BLaER1 treated with 17β-estradiol and CSF1 and Interleukin-3, amounts not matched to agents 10 nM and 100 nM (cell line): ENCODE measurements around the gene DSE.

Experiments used
- H3K27ac ChIP-seq, 11 experiments: shearing (Covaris generic); formaldehyde crosslinking; 2 replicates each; pipeline ENCODE4 v1.8.1; 2022
- H3K27me3 ChIP-seq, 11 experiments: shearing (Covaris generic); formaldehyde crosslinking; 2 replicates each; pipeline ENCODE4 v1.8.1; 2022
- H3K36me3 ChIP-seq, 11 experiments: shearing (Covaris generic); formaldehyde crosslinking; 2 replicates each; pipeline ENCODE4 v1.8.1; 2022
- H3K4me1 ChIP-seq, 10 experiments: shearing (Covaris generic); formaldehyde crosslinking; 2 replicates each; pipeline ENCODE4 v1.8.1; 2022
- H3K4me2 ChIP-seq, 11 experiments: shearing (Covaris generic); formaldehyde crosslinking; 2 replicates each; pipeline ENCODE4 v1.8.1; 2022
- H3K4me3 ChIP-seq, 10 experiments: shearing (Covaris generic); formaldehyde crosslinking; 2 replicates each; pipeline ENCODE4 v1.8.1; 2022
- H3K9ac ChIP-seq, 11 experiments: shearing (Covaris generic); formaldehyde crosslinking; 2 replicates each; pipeline ENCODE4 v1.8.1; 2022
- H3K9me3 ChIP-seq, 11 experiments: shearing (Covaris generic); formaldehyde crosslinking; replicated peaks in 1 of 11; 2 replicates each; pipeline ENCODE4 v1.8.1; 2022
- H4K20me1 ChIP-seq, 11 experiments: shearing (Covaris generic); formaldehyde crosslinking; 2 replicates each; pipeline ENCODE4 v1.8.1; 2022
- Cebpa-rat ChIP-seq, 11 experiments: shearing (Covaris generic); IDR thresholded peaks; 2 replicates each; pipeline ENCODE4 v1.8.1; 2022

DSE gene

GRCh38 chr6:116436586-116436985 is 65.8 kb downstream of the DSE start:
- peaks cover 14 to 36% (median 20%) of the 10 kb centered on the region in 10 experiments for H3K4me1 ChIP-seq
- H3K9me3 ChIP-seq: no peaks in the 10 kb centered on the region
- H3K36me3 ChIP-seq: peaks cover 0 to 60% (median 5%) of the 10 kb centered on the region in 11 experiments; a peak in 9 of 22 replicates
- H3K9ac ChIP-seq: no peak overlapping the region
- no peak overlapping the region for H3K27ac ChIP-seq
- H3K4me3 ChIP-seq: no peak overlapping the region
- no peak for TF ChIP-seq Cebpa-rat (IDR thresholded peaks at IDR 0.05)
- peaks cover 0 to 34% (median 0%) of the 10 kb centered on the region in 11 experiments; a peak in 3 of 22 replicates for H4K20me1 ChIP-seq
- no peak overlapping the region for H3K4me2 ChIP-seq
- no peaks in the 10 kb centered on the region for H3K27me3 ChIP-seq

- H3K4me1 ChIP-seq: peaks cover 14 to 42% (median 20%) of the 10 kb centered on the region in 10 experiments
- H4K20me1 ChIP-seq: peaks cover 0 to 26% (median 0%) of the 10 kb centered on the region in 11 experiments; a peak in 3 of 22 replicates
- no peaks in the 10 kb centered on the region for H3K9me3 ChIP-seq
- H3K4me3 ChIP-seq: no peak overlapping the region
- no peak overlapping the region for H3K9ac ChIP-seq
- H3K36me3 ChIP-seq: peaks cover 0 to 49% (median 5%) of the 10 kb centered on the region in 11 experiments; a peak in 9 of 22 replicates
- peak overlapping the region in 2 of 11 experiments; percentile 27 to 29; a peak in 1 of 22 replicates for H3K4me2 ChIP-seq
- no peaks in the 10 kb centered on the region for H3K27me3 ChIP-seq
- no peak for TF ChIP-seq Cebpa-rat (IDR thresholded peaks at IDR 0.05)
- H3K27ac ChIP-seq: no peak overlapping the region
Observed at GRCh38 chr6:116437656-116438055, 66.9 kb downstream of the DSE start.

DNA sequence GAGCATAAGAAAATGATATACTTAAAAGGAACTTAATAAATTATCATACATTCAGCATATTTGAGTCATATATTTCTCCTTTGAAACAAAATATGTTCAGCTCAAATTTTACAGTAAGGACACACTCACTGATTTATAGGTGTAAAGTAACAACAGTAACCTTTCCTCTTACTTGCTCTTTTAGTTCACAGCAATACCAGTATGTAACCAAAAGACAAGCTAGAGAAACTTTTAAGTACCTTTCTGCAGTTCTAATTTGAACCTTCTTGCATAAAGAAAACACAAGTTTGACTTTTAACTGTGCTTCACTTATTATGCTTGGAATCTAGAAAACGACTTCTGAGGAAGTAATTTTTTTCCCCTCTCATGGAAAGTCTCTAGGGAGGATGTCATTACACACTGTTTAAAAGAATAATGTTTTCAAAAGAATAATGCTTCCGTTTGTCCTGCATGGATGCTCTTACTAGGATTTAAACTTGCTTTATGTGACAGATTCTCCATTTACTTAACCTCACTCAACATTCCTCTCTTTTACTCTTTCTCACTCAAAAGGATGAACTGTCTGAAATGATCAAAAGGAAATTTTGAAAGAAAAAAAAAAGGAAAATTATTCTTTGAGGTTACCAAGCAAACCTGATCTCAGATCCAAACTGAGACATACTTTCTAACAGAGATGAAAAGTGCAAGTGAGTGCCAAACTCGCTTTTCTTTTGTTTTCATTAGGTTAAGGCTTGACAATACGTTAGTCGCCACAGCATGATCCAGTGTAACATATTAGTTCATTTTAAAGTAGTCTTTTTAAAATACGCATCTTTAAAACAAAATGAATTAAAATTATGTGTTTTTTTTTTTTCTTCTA is 68.1 kb downstream of the DSE start:
- H3K27ac ChIP-seq: peak overlapping the region in 9 of 11 experiments; percentile 2 to 44 (median 10); a peak in 10 of 22 replicates

DNA sequence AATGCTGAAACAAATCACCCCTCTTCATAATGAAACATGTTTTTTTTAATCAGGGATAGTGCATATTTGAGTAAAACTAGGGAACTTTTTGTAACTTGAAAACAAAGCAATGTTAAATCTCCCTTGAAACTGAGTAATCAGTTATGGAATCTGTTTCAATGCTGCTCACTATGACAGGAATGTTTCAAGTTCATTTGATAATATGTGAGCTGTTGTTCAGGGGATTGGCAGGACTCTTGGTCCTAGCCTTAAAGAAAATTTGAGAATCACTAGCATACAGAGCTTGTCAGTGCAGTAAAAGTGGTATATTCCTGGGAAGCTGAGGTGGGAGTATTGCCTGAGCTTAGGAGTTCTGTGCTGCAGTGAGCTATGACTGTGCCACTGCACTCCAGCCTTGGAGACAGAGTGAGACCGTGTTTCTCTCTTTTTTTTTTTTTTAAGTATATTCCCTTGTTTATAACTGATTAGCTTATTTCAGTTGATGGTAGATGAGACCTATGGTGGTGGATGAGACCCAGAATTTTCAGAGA is 68.8 kb downstream of the DSE start:
- H3K4me1 ChIP-seq: peaks cover 16 to 61% (median 21%) of the 10 kb centered on the region in 10 experiments
- H4K20me1 ChIP-seq: peaks cover 0 to 18% (median 0%) of the 10 kb centered on the region in 11 experiments; a peak in 3 of 22 replicates
- H3K36me3 ChIP-seq: peaks cover 0 to 30% (median 0%) of the 10 kb centered on the region in 11 experiments; a peak in 9 of 22 replicates
- H3K4me3 ChIP-seq: no peak overlapping the region
- H3K27ac ChIP-seq: peak overlapping the region in 5 of 11 experiments; percentile 7 to 18 (median 10); a peak in 3 of 22 replicates
- H3K9ac ChIP-seq: no peak overlapping the region; a peak in 2 of 22 replicates
- H3K27me3 ChIP-seq: no peaks in the 10 kb centered on the region
- no peaks in the 10 kb centered on the region for H3K9me3 ChIP-seq
- H3K4me2 ChIP-seq: peak overlapping the region; percentile 50 to 72 (median 62); a peak in 21 of 22 replicates
- TF ChIP-seq Cebpa-rat (IDR thresholded peaks at IDR 0.05): no peak

More for the DNA sequence above, 68.1 kb downstream of the DSE start:
- H3K9ac ChIP-seq: peak overlapping the region in 6 of 11 experiments; percentile 2 to 44 (median 22); a peak in 6 of 22 replicates
- no peak for TF ChIP-seq Cebpa-rat (IDR thresholded peaks at IDR 0.05)
- H3K4me2 ChIP-seq: peak overlapping the region; percentile 50 to 72 (median 62)
- peaks cover 0 to 18% (median 0%) of the 10 kb centered on the region in 11 experiments; a peak in 3 of 22 replicates for H4K20me1 ChIP-seq
- no peaks in the 10 kb centered on the region for H3K9me3 ChIP-seq
- H3K36me3 ChIP-seq: peaks cover 0 to 38% (median 0%) of the 10 kb centered on the region in 11 experiments; a peak in 9 of 22 replicates
- H3K27me3 ChIP-seq: no peaks in the 10 kb centered on the region
- peaks cover 14 to 54% (median 20%) of the 10 kb centered on the region in 10 experiments for H3K4me1 ChIP-seq
- H3K4me3 ChIP-seq: no peak overlapping the region

GRCh38 chr6:116443105-116443504 is 72.4 kb downstream of the DSE start:
- no peaks in the 10 kb centered on the region for H3K9me3 ChIP-seq
- peaks cover 0 to 4% (median 0%) of the 10 kb centered on the region in 11 experiments; a peak in 1 of 22 replicates for H3K36me3 ChIP-seq
- H3K4me3 ChIP-seq: no peak overlapping the region
- H3K9ac ChIP-seq: no peak overlapping the region
- peak overlapping the region in 2 of 11 experiments; percentile 4 to 33; a peak in 2 of 22 replicates for H3K4me2 ChIP-seq
- H3K27ac ChIP-seq: no peak overlapping the region
- peaks cover 0 to 11% (median 0%) of the 10 kb centered on the region in 11 experiments; a peak in 1 of 22 replicates for H4K20me1 ChIP-seq
- TF ChIP-seq Cebpa-rat (IDR thresholded peaks at IDR 0.05): no peak
- peaks cover 16 to 81% (median 27%) of the 10 kb centered on the region in 10 experiments for H3K4me1 ChIP-seq
- no peaks in the 10 kb centered on the region for H3K27me3 ChIP-seq

DNA sequence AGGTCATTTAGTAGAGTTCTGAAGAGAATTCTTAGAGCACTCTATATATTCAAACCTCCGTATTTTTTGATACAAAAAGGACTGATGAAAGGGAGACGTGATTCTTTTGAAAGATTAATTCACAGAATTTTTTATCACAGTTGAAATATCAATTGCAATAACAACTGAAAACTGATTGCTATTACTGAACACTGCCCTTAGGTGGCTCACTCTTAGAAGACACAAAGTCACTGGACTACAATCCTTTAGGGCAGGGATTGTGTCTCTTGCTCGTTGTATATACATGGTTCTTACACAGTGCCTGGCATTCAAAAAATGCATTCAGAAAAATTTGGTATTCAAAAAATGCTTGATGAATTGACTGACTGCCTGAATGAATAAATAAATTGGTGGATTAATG is 73.3 kb downstream of the DSE start:
- Histone ChIP-seq H3K4me1 (peaks cover 8 to 83% (median 19%) of the 10 kb centered on the region in 10 experiments), H3K27me3 (no peaks in the 10 kb centered on the region), H3K9ac (no peak overlapping the region), H3K36me3 (peaks cover 0 to 4% (median 0%) of the 10 kb centered on the region in 11 experiments; a peak in 1 of 22 replicates), H3K9me3 (no peaks in the 10 kb centered on the region), H3K4me3 (no peak overlapping the region), H3K4me2 (peak overlapping the region in 3 of 11 experiments; percentile 78 to 88 (median 85); a peak in 5 of 22 replicates), H4K20me1 (peaks cover 0 to 4% (median 0%) of the 10 kb centered on the region in 11 experiments; a peak in 1 of 22 replicates), H3K27ac (no peak overlapping the region; a peak in 2 of 22 replicates)
- TF ChIP-seq Cebpa-rat (IDR thresholded peaks at IDR 0.05): no peak

DNA sequence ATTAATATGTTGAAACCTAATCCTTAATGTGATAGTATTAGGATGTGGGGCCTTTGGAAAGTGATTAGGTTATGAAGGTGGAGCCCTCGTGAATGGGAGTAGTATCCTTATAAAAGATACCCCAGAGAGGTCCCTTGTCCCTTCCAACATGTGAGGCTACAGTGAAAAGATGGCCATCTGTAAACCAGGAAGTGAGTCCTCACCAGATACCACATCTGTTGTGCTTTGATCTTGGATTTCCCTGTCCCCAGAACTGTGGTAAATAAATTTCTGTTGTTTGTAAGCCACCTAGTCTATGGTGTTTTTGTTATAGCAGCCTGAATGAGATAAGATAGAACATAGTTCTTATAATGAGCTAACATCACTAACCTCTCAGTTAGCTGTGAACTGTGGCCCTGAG is 73.8 kb downstream of the DSE start:
- no peak overlapping the region for H3K9ac ChIP-seq
- H3K9me3 ChIP-seq: no peaks in the 10 kb centered on the region
- no peak overlapping the region for H3K4me3 ChIP-seq
- H3K36me3 ChIP-seq: peaks cover 0 to 4% (median 0%) of the 10 kb centered on the region in 11 experiments; a peak in 1 of 22 replicates
- H3K4me1 ChIP-seq: peaks cover 3 to 83% (median 14%) of the 10 kb centered on the region in 10 experiments
- peak overlapping the region in 4 of 11 experiments; percentile 4 to 88 (median 82); a peak in 5 of 22 replicates for H3K4me2 ChIP-seq
- no peak for TF ChIP-seq Cebpa-rat (IDR thresholded peaks at IDR 0.05)
- peak overlapping the region in 5 of 11 experiments; percentile 8 to 73 (median 17); a peak in 6 of 22 replicates for H3K27ac ChIP-seq
- no peaks in the 10 kb centered on the region for H3K27me3 ChIP-seq
- H4K20me1 ChIP-seq: no peaks in the 10 kb centered on the region

GRCh38 chr6:116445102-116445501 is 74.4 kb downstream of the DSE start:
- Histone ChIP-seq H3K4me2 (peak overlapping the region in 4 of 11 experiments; percentile 4 to 88 (median 82); a peak in 5 of 22 replicates), H3K9me3 (no peaks in the 10 kb centered on the region), H3K27me3 (no peaks in the 10 kb centered on the region), H4K20me1 (no peaks in the 10 kb centered on the region), H3K9ac (no peak overlapping the region), H3K4me3 (no peak overlapping the region), H3K36me3 (peaks cover 0 to 3% (median 0%) of the 10 kb centered on the region in 11 experiments; a peak in 1 of 22 replicates), H3K4me1 (peaks cover 0 to 85% (median 9%) of the 10 kb centered on the region in 10 experiments; a peak in 12 of 20 replicates), H3K27ac (peak overlapping the region in 5 of 11 experiments; percentile 8 to 73 (median 17); a peak in 5 of 22 replicates)
- TF ChIP-seq Cebpa-rat (IDR thresholded peaks at IDR 0.05): no peak
